Fibroblast of pulmonary artery (primary cell): ENCODE results near the gene APOH.

Source experiments
- DNase-seq: peaks from one replicate; pipeline ENCODE4 v3.0.0-alpha.2; 2010; ENCODE audit warnings: low read depth
- H3K4me3 ChIP-seq: replicated peaks from 2 replicates; pipeline ENCODE4 v1.5.1; 2011; ENCODE audit warnings: low read depth, mild to moderate bottlenecking, control low read depth, low read length, moderate library complexity
- CTCF ChIP-seq: IDR thresholded peaks from 2 replicates; pipeline ENCODE4 v1.5.1; 2011; ENCODE audit warnings: mild to moderate bottlenecking, control low read depth, low read length, inconsistent platforms; ENCODE audit errors: missing control alignments

Gene APOH

GRCh38 chr17:66271512-66271911 lies 42.3 kb upstream of the APOH start:
- no peak for DNase-seq

GRCh38 chr17:66270106-66270505 lies 40.9 kb upstream of the APOH start:
- no peak for TF ChIP-seq CTCF
- no peak overlapping the region for H3K4me3 ChIP-seq
- no peak for DNase-seq

More at GRCh38 chr17:66271512-66271911, 42.3 kb upstream of the APOH start:
- TF ChIP-seq CTCF: no peak
- H3K4me3 ChIP-seq: no peak overlapping the region

GRCh38 chr17:66268247-66268927 lies 39.2 kb upstream of the APOH start:
- DNase-seq: peak; percentile 88
- TF ChIP-seq CTCF: no peak
- H3K4me3 ChIP-seq: no peak overlapping the region

- TF ChIP-seq CTCF: no peak
- no peak overlapping the region for H3K4me3 ChIP-seq
- DNase-seq: no peak
These were observed 35.5 kb upstream of the APOH start for GRCh38 chr17:66264696-66265095.

GRCh38 chr17:66262767-66263166 lies 33.6 kb upstream of the APOH start:
- no peak for DNase-seq
- TF ChIP-seq CTCF: no peak

GRCh38 chr17:66260688-66261087 lies 31.5 kb upstream of the APOH start:
- TF ChIP-seq CTCF: no peak

More at GRCh38 chr17:66262767-66263166, 33.6 kb upstream of the APOH start:
- H3K4me3 ChIP-seq: no peak overlapping the region

GRCh38 chr17:66260275-66260674 lies 31.1 kb upstream of the APOH start:
- TF ChIP-seq CTCF: no peak
- no peak for DNase-seq
- no peak overlapping the region for H3K4me3 ChIP-seq

More at GRCh38 chr17:66260688-66261087, 31.5 kb upstream of the APOH start:
- no peak overlapping the region for H3K4me3 ChIP-seq
- DNase-seq: no peak
